ENCODE results near the gene MX1.

DNA sequence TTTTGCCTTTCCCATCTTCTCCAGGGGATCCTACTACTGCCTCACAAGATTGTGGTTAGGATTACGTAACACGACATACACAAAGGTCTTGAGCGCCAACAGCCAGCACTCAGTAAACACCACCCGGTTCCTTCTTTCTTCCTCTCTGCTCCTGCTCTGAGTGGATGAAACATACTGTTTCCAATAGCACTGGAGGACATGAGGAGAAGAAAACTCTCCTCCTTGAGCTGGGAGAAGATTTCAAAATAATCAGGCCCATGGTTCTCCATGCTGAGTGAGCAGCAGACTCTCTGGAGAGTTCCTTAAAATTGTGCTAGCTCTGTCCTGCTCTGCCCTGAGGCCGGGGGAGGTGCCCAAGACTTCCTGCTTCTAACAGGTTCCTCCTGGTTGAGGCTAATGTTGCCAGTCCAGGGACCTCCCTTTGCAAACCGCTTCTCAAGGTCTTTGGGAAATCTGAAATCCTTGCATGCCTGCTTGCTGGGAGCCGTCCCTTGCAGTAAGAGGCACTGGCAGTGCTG, 29.4 kb upstream of the MX1 start:
- TF ChIP-seq, protein P1, sequence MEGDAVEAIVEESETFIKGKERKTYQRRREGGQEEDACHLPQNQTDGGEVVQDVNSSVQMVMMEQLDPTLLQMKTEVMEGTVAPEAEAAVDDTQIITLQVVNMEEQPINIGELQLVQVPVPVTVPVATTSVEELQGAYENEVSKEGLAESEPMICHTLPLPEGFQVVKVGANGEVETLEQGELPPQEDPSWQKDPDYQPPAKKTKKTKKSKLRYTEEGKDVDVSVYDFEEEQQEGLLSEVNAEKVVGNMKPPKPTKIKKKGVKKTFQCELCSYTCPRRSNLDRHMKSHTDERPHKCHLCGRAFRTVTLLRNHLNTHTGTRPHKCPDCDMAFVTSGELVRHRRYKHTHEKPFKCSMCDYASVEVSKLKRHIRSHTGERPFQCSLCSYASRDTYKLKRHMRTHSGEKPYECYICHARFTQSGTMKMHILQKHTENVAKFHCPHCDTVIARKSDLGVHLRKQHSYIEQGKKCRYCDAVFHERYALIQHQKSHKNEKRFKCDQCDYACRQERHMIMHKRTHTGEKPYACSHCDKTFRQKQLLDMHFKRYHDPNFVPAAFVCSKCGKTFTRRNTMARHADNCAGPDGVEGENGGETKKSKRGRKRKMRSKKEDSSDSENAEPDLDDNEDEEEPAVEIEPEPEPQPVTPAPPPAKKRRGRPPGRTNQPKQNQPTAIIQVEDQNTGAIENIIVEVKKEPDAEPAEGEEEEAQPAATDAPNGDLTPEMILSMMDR (IDR thresholded peaks at IDR 0.05; ENCODE audit: insufficient read depth, low read length): no peak
- TF ChIP-seq, protein P2, sequence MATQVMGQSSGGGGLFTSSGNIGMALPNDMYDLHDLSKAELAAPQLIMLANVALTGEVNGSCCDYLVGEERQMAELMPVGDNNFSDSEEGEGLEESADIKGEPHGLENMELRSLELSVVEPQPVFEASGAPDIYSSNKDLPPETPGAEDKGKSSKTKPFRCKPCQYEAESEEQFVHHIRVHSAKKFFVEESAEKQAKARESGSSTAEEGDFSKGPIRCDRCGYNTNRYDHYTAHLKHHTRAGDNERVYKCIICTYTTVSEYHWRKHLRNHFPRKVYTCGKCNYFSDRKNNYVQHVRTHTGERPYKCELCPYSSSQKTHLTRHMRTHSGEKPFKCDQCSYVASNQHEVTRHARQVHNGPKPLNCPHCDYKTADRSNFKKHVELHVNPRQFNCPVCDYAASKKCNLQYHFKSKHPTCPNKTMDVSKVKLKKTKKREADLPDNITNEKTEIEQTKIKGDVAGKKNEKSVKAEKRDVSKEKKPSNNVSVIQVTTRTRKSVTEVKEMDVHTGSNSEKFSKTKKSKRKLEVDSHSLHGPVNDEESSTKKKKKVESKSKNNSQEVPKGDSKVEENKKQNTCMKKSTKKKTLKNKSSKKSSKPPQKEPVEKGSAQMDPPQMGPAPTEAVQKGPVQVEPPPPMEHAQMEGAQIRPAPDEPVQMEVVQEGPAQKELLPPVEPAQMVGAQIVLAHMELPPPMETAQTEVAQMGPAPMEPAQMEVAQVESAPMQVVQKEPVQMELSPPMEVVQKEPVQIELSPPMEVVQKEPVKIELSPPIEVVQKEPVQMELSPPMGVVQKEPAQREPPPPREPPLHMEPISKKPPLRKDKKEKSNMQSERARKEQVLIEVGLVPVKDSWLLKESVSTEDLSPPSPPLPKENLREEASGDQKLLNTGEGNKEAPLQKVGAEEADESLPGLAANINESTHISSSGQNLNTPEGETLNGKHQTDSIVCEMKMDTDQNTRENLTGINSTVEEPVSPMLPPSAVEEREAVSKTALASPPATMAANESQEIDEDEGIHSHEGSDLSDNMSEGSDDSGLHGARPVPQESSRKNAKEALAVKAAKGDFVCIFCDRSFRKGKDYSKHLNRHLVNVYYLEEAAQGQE (IDR thresholded peaks at IDR 0.05; ENCODE audit: insufficient replicate concordance, low read depth): no peak
- peak; percentile 63 for TF ChIP-seq POLR2AphosphoS5 (IDR thresholded peaks at IDR 0.05; ENCODE audit: low read depth)
